Measurements from ENCODE around the gene SND1.

SND1 gene

GRCh38 chr7:127840226-127840951 lies 188.4 kb downstream of the SND1 start:
- no peak for DNase-seq

- no peak for DNase-seq
Observed at GRCh38 chr7:127844165-127844564, 192.2 kb downstream of the SND1 start.

- peak; percentile 69 for DNase-seq
Observed at GRCh38 chr7:127844707-127845331, 192.8 kb downstream of the SND1 start.

GRCh38 chr7:127845522-127846214 lies 193.7 kb downstream of the SND1 start:
- DNase-seq, result no peak

- no peak for DNase-seq
Observed at GRCh38 chr7:127847641-127848040, 195.6 kb downstream of the SND1 start.

- DNase-seq, result no peak
Observed at GRCh38 chr7:127848241-127848640, 196.2 kb downstream of the SND1 start.

- DNase-seq, result no peak
Observed at GRCh38 chr7:127850195-127850594, 198.2 kb downstream of the SND1 start.

- DNase-seq, result no peak
Observed at GRCh38 chr7:127854383-127854782, 202.4 kb downstream of the SND1 start.

- no peak for DNase-seq
Observed at GRCh38 chr7:127857464-127857841, 205.5 kb downstream of the SND1 start.

- no peak for DNase-seq
Observed at GRCh38 chr7:127858091-127858914, 206.3 kb downstream of the SND1 start.

- no peak for DNase-seq
Observed at GRCh38 chr7:127858915-127859189, 206.9 kb downstream of the SND1 start.

GRCh38 chr7:127859330-127859729 lies 207.3 kb downstream of the SND1 start:
- no peak for DNase-seq

- no peak for DNase-seq
Observed at GRCh38 chr7:127862525-127862924, 210.5 kb downstream of the SND1 start.

- DNase-seq, result no peak
Observed at GRCh38 chr7:127863082-127863481, 211.1 kb downstream of the SND1 start.

- no peak for DNase-seq
Observed at GRCh38 chr7:127865466-127865865, 213.5 kb downstream of the SND1 start.

GRCh38 chr7:127870231-127870907 lies 218.4 kb downstream of the SND1 start:
- DNase-seq, result no peak

- no peak for DNase-seq
Observed at GRCh38 chr7:127871226-127871625, 219.2 kb downstream of the SND1 start.

- no peak for DNase-seq
Observed at GRCh38 chr7:127872122-127872521, 220.1 kb downstream of the SND1 start.

- DNase-seq, result no peak
Observed at GRCh38 chr7:127873151-127873550, 221.2 kb downstream of the SND1 start.

- DNase-seq, result no peak
Observed at GRCh38 chr7:127873715-127874636, 222.0 kb downstream of the SND1 start.

- DNase-seq, result no peak
Observed at GRCh38 chr7:127874951-127875608, 223.1 kb downstream of the SND1 start.
